Measurements from ENCODE around the gene NGDN.

DNA sequence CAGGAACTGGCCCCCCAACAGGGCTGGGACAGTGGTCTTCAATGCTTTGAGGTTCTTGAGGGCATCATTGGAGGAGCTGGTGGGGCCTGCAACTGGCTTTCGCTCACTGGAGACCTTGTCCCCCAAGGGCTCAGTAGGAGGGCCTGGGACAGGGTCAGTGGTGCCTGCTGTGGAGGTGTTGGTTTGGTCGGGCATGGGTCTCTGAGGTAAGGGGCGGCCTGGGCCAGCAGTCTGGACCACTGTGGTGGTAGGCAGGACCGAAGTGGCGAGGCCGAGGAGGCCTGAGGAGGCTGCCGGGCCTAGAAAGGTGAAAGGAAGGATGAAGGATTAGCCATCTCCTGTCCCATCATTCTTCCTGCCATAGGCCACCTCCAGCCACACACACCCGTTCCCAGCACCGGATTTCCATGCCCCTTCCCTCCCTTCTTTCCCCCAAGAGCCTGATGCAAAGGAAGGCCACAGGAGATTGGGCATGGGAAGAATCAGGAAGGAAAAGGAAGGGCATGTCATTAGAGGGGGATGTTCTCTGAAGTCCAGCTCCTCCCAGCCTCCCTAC lies 53.2 kb downstream of the NGDN start:
- TF ChIP-seq POLR2AphosphoS5 (IDR thresholded peaks at IDR 0.05; ENCODE audit: borderline replicate concordance, low read depth, low read length): no peak
- TF ChIP-seq EZH2 (IDR thresholded peaks at IDR 0.05): no peak
- no peak for TF ChIP-seq FOXP2 (optimal IDR thresholded peaks at IDR 0.05; ENCODE audit: control extremely low read depth, extremely low read length, insufficient read depth)
